Activated naive CD4-positive, alpha-beta T cell treated with Interleukin-2 at 50 U/mL for 16 hours (primary cell): ENCODE measurements around the gene GSTT2.
"Not testable (repeated sequence)": the region's sequence is repeated elsewhere in the genome, so short reads cannot be mapped to it uniquely, and the experiment has no call there.

Experiments
- DNase-seq: peaks from one replicate; pipeline ENCODE4 v3.0.0-alpha.2; 2020

The GSTT2 gene

GRCh38 chr22:23974836-23975352, 5.0 kb upstream of the GSTT2 start:
- DNase-seq = not testable (repeated sequence)

- not testable (repeated sequence) for DNase-seq
Observed at GRCh38 chr22:23977304-23977703, 2.6 kb upstream of the GSTT2 start.

GRCh38 chr22:23980567-23980966, 633 bp downstream of the GSTT2 start:
- DNase-seq = not testable (repeated sequence)

GRCh38 chr22:23984430-23984829, 4.5 kb downstream of the GSTT2 start:
- peak; percentile 72 for DNase-seq

- not testable (repeated sequence) for DNase-seq
Observed at GRCh38 chr22:23986089-23986488, 6.2 kb downstream of the GSTT2 start.

- DNase-seq = not testable (repeated sequence)
Observed at GRCh38 chr22:23986538-23987178, 6.7 kb downstream of the GSTT2 start.

- DNase-seq = not testable (repeated sequence)
Observed at GRCh38 chr22:23989583-23990244, 9.8 kb downstream of the GSTT2 start.

- not testable (repeated sequence) for DNase-seq
Observed at GRCh38 chr22:23993080-23993479, 13.1 kb downstream of the GSTT2 start.

- DNase-seq = not testable (repeated sequence)
Observed at GRCh38 chr22:23993581-23994177, 13.7 kb downstream of the GSTT2 start.

- no peak for DNase-seq
Observed at GRCh38 chr22:23997092-23997491, 17.2 kb downstream of the GSTT2 start.

- DNase-seq = not testable (repeated sequence)
Observed at GRCh38 chr22:23999779-24000178, 19.8 kb downstream of the GSTT2 start.

GRCh38 chr22:24001314-24001713, 21.4 kb downstream of the GSTT2 start:
- DNase-seq = no peak

- DNase-seq = no peak
Observed at GRCh38 chr22:24002272-24002671, 22.3 kb downstream of the GSTT2 start.

GRCh38 chr22:24002851-24003250, 22.9 kb downstream of the GSTT2 start:
- DNase-seq = no peak

GRCh38 chr22:24003887-24004286, 24.0 kb downstream of the GSTT2 start:
- no peak for DNase-seq

- DNase-seq = no peak
Observed at GRCh38 chr22:24005201-24005600, 25.3 kb downstream of the GSTT2 start, which contains the start of gene GSTT4. Gene GSTT4 (minus strand): TSS chr22:24005453. CDS start chr22:24005356, 97 bp downstream.

GRCh38 chr22:24006207-24006913, 26.4 kb downstream of the GSTT2 start:
- no peak for DNase-seq

GRCh38 chr22:24006914-24007214, 26.9 kb downstream of the GSTT2 start:
- no peak for DNase-seq

GRCh38 chr22:24007253-24008021, 27.5 kb downstream of the GSTT2 start:
- DNase-seq = no peak

GRCh38 chr22:24008022-24008283, 28.0 kb downstream of the GSTT2 start:
- DNase-seq = no peak

- no peak for DNase-seq
Observed at GRCh38 chr22:24008381-24009226, 28.7 kb downstream of the GSTT2 start.
